ENCODE data around the gene RAP1GAP2.

DNA sequence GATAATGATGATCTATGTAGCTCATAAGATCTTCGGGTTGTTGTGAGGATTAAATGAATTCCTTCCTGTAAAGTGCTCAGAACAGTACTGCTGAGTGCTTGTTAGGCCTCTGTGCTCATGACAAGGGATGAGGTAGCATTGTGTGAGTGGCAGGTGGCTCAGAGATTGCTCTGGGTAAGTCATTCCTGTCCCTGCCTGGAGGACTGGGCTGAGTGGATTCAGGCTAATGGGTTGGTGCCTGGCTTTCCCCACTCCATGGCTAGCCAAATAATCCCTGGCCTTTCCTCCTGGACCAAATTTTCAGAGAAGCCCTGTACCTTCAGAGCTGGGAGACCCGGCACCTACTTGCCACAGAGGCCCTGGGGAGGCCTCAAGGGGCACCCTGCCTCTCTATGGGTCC lies 45.5 kb upstream of the RAP1GAP2 start:
- TF ChIP-seq EZH2 (IDR thresholded peaks at IDR 0.05; ENCODE audit: insufficient read depth, poor library complexity, severe bottlenecking) = no peak
- no peak for TF ChIP-seq EZH2phosphoT487 (IDR thresholded peaks at IDR 0.05; ENCODE audit: insufficient read depth, low read depth)
